SH-SY5Y (cell line): ENCODE results near the gene MEIS2.

Experiments used
- GATA2 ChIP-seq: IDR thresholded peaks from 2 replicates; pipeline ENCODE4 v1.6.1; 2011; ENCODE audit warnings: mild to moderate bottlenecking, low read depth, low read length
- GATA3 ChIP-seq: IDR thresholded peaks from 2 replicates; pipeline ENCODE4 v1.6.1; 2011; ENCODE audit warnings: low read depth, mild to moderate bottlenecking, low read length, moderate library complexity

DNA sequence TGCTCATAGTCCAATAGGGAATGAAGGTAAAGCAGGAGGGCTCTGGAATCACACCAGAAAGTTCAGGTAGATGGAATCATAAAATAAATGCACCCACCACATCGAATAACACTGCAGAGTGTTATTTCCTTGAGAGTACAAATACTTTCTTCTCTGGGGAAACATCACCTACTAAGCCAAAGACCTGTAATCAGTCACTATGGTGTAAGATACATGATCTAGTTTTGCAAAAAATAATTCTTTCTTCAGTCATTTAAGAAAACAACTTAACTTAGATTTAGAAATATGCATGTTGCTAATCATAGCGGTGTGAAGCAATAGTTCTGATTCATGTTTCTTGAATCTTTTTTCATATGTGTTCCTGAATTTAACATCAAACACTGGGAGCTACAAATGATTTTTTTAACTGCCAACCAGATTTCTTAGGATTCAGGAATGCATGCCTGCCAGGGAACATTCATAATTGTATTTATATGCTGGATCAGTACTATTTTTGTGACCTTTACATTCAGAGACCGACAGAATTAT lies 40.2 kb upstream of the MEIS2 start:
- TF ChIP-seq GATA3 (no peak), GATA2 (no peak)
